B cell (primary cell): Measurements from ENCODE around the gene GSC2.

Source experiments
- CTCF ChIP-seq: fragments of 200-600 bp; IDR thresholded peaks from one replicate; pipeline ENCODE4 v1.8.0; 2022; ENCODE audit warnings: antibody characterized with exemption, mild to moderate bottlenecking
- EZH2 ChIP-seq: IDR thresholded peaks from 2 replicates; pipeline ENCODE4 v1.6.1; 2012; ENCODE audit warnings: borderline replicate concordance, low read depth, mild to moderate bottlenecking, moderate library complexity, low read length; ENCODE audit not compliant: insufficient read depth, poor library complexity, severe bottlenecking

GRCh38 chr22:19126309-19127273 lies 23.5 kb downstream of the GSC2 start:
- TF ChIP-seq CTCF = no peak
- TF ChIP-seq EZH2 = no peak
